MCF 10A (cell line): ENCODE measurements around the gene SLC10A2. TPM values are rescaled to one million over a fixed set of nuclear protein-coding genes. Genes with fewer than 3 reads are reported as not detected.

Source experiments
- BruUV-seq: library from RNA; stranded (reverse); fragments of 400-500 nt; replicated peaks from 2 replicates; lab custom pipeline; 2021; lab: Mats Ljungman, UMichigan
- CTCF ChIA-PET: fragments of 300-600 bp; sonication (Branson Sonifier 250); formaldehyde crosslinking; extraction: SDS; loops from one replicate; lab custom pipeline; 2021; ENCODE audit warnings: antibody characterized with exemption, inconsistent platforms; lab: Yijun Ruan, JAX
- POLR2A ChIA-PET: fragments of 300-600, 350-650 bp; sonication (Branson Sonifier 250); formaldehyde crosslinking; extraction: SDS; loops from one replicate; lab custom pipeline; 2020; ENCODE audit warnings: antibody characterized with exemption, inconsistent platforms; lab: Yijun Ruan, JAX
- DNase-seq: peaks from one replicate; pipeline ENCODE4 v3.0.0-alpha.2; 2018; ENCODE audit not compliant: unreplicated experiment
- H3K27ac Mint-ChIP-seq: one replicate; pipeline ENCODE4 v1.8.0; 2022; ENCODE audit warnings: mild to moderate bottlenecking, low read depth, mixed read lengths; ENCODE audit not compliant: unreplicated experiment
- H3K27me3 Mint-ChIP-seq: one replicate; pipeline ENCODE4 v1.8.0; 2022; ENCODE audit warnings: mixed read lengths; ENCODE audit not compliant: insufficient read depth, unreplicated experiment
- H3K36me3 Mint-ChIP-seq: one replicate; pipeline ENCODE4 v1.8.0; 2022; ENCODE audit warnings: mild to moderate bottlenecking, moderate library complexity, mixed read lengths; ENCODE audit not compliant: insufficient read depth, unreplicated experiment
- H3K4me1 Mint-ChIP-seq: one replicate; pipeline ENCODE4 v1.8.0; 2022; ENCODE audit warnings: mixed read lengths; ENCODE audit not compliant: insufficient read depth, unreplicated experiment
- H3K4me3 Mint-ChIP-seq: one replicate; pipeline ENCODE4 v1.8.0; 2022; ENCODE audit warnings: mild to moderate bottlenecking, moderate library complexity, mixed read lengths; ENCODE audit not compliant: unreplicated experiment
- H3K9me3 Mint-ChIP-seq: one replicate; pipeline ENCODE4 v1.8.0; 2022; ENCODE audit warnings: mixed read lengths; ENCODE audit not compliant: unreplicated experiment
- CTCF ChIP-seq: fragments of 200-600 bp; IDR thresholded peaks from one replicate; pipeline ENCODE4 v1.8.0; 2022; ENCODE audit warnings: antibody characterized with exemption, mild to moderate bottlenecking; ENCODE audit not compliant: unreplicated experiment
- intact Hi-C: fragments of 100-400 bp; cut with micrococcal nuclease; formaldehyde crosslinking; loops from 2 replicates; pipeline ENCODE4 v1.14.1; 2022
- total RNA-seq: library from RNA; stranded (reverse); gene quantifications from 2 replicates; pipeline ENCODE4 v1.2.3, GENCODE V29; 2022

SLC10A2 gene
- total RNA-seq, 1 experiment from 2014 or later, result not detected

GRCh38 chr13:103040006-103040405 is 26.2 kb downstream of the SLC10A2 start:
- BruUV-seq, result no TSS peak
- H3K4me3 Mint-ChIP-seq, result no peak overlapping the region
- no peaks in the 10 kb centered on the region for H3K4me1 Mint-ChIP-seq
- no peaks in the 10 kb centered on the region for H3K27me3 Mint-ChIP-seq
- CTCF ChIA-PET, result interaction anchor here (0.6 to 0.9 kb wide), 2 partner anchors 41 to 1758 kb away, joined by 3 to 4 read pairs; no protein-coding TSS in a partner anchor
- TF ChIP-seq CTCF, result no peak
- intact Hi-C loops, result no loop called here
- no peak overlapping the region for H3K27ac Mint-ChIP-seq
- POLR2A ChIA-PET, result no interaction called here
- DNase-seq, result no peak
- no peaks in the 10 kb centered on the region for H3K9me3 Mint-ChIP-seq
- H3K36me3 Mint-ChIP-seq, result no peaks in the 10 kb centered on the region

- Mint-ChIP-seq H3K27ac (no peak overlapping the region), H3K9me3 (no peaks in the 10 kb centered on the region), H3K4me3 (no peak overlapping the region), H3K27me3 (no peaks in the 10 kb centered on the region), H3K4me1 (no peaks in the 10 kb centered on the region), H3K36me3 (no peaks in the 10 kb centered on the region)
- CTCF ChIA-PET, result no interaction called here
- no TSS peak for BruUV-seq
- TF ChIP-seq CTCF, result no peak
- intact Hi-C loops, result no loop called here
- POLR2A ChIA-PET, result no interaction called here
- no peak for DNase-seq
These were observed 27.0 kb downstream of the SLC10A2 start for GRCh38 chr13:103039183-103039582.

GRCh38 chr13:103036268-103036667 is 29.9 kb downstream of the SLC10A2 start:
- intact Hi-C loops, result no loop called here
- no peak overlapping the region for H3K4me3 Mint-ChIP-seq
- H3K9me3 Mint-ChIP-seq, result no peaks in the 10 kb centered on the region
- POLR2A ChIA-PET, result no interaction called here
- CTCF ChIA-PET, result interaction anchor here (0.6 kb wide), 1 partner anchor 611 kb away, joined by 3 read pairs; no protein-coding TSS in a partner anchor
- DNase-seq, result no peak
- H3K27ac Mint-ChIP-seq, result no peak overlapping the region
- H3K36me3 Mint-ChIP-seq, result no peaks in the 10 kb centered on the region
- no TSS peak for BruUV-seq
- TF ChIP-seq CTCF, result no peak
- no peaks in the 10 kb centered on the region for H3K27me3 Mint-ChIP-seq
- H3K4me1 Mint-ChIP-seq, result no peaks in the 10 kb centered on the region

- no peak for TF ChIP-seq CTCF
- no peaks in the 10 kb centered on the region for H3K4me1 Mint-ChIP-seq
- H3K27ac Mint-ChIP-seq, result no peak overlapping the region
- intact Hi-C loops, result no loop called here
- H3K4me3 Mint-ChIP-seq, result no peak overlapping the region
- H3K9me3 Mint-ChIP-seq, result no peaks in the 10 kb centered on the region
- H3K36me3 Mint-ChIP-seq, result no peaks in the 10 kb centered on the region
- ChIA-PET CTCF (no interaction called here), POLR2A (no interaction called here)
- BruUV-seq, result no TSS peak
- H3K27me3 Mint-ChIP-seq, result no peaks in the 10 kb centered on the region
- no peak for DNase-seq
These were observed 32.2 kb downstream of the SLC10A2 start for GRCh38 chr13:103033999-103034398.
